ENCODE results near the gene ODC1.

Gene ODC1

GRCh38 chr2:10433264-10433946 lies 14.7 kb downstream of the ODC1 start:
- no peak for DNase-seq

GRCh38 chr2:10432311-10433181 lies 15.6 kb downstream of the ODC1 start:
- no peak for DNase-seq

GRCh38 chr2:10431797-10432196 lies 16.3 kb downstream of the ODC1 start:
- DNase-seq, result no peak

- no peak for DNase-seq
Observed at GRCh38 chr2:10430886-10431622, 17.1 kb downstream of the ODC1 start.

DNA sequence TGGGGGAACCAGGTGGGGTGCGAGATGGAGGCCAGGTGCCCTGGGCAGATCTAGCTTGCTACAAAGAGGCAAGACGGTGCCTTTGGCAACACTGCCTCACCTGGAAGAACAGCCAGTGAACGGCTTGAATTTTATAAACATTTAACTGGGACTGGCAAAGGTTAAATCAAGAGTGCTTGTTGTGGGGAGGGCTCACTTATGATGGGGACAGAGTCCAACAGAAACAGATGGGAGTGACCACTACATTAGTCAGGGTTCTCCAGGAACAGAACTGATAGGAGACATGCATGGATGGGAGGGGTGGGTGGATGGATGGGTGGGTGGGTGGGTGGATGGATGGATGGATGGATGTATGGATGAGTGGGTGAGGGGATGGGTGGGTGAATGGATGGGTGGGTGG lies 19.2 kb downstream of the ODC1 start:
- DNase-seq, result no peak

DNA sequence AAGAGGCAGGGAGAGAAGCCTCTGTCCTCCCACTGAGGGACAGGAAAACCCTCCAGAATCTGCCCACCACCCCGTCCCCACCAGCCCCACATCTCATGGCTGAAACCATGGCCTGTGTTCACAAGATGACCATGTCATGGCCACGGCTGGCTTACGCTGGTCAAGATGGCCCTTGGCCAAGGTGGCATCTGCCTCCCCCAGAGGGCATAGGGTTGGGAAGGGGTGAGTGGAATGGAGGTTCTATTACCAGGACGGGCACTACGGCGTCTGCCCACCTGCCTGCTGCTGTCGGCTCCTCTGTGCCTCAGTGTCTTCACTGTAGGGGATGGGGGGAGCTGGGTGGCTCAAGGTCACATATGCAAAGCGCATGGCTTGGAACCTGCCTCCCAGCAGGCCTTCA lies 19.8 kb downstream of the ODC1 start:
- no peak for DNase-seq

DNA sequence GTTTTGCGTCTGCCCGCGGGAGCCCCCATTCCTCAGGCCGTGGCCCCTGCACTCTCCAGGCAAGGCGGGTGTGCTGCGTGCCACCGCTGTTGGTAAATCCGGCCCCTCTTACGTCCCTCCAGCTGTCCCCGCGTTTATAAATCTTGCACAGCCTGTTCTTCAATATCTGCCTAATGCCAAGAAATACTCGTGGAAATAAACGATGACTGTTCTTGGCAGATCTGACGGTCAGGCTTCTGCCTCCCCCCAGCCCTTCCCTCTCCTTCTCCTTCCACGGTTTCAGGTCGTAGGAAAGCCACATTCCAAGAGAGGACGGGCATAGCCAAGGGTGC lies 20.5 kb downstream of the ODC1 start:
- DNase-seq, result no peak

GRCh38 chr2:10426726-10427617 lies 21.2 kb downstream of the ODC1 start:
- no peak for DNase-seq

DNA sequence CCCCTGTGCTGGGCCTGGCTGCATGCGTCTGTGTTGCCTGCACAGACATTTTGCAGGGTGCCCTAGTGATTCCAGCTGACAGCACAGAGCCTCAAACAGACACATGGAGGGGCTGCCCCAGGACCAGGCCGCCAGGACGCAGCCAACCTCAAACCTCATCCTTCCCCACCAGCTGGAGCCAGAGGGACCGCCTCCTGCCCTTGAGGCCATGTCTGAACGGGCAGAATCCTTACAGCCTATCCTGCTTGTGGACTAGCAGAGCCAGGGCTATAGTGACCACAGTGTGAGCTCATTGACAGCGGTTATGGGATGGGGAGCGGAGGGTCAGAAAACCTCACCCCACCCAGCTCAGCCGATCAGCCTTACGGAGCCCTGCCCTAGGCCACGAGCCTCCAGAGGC lies 22.4 kb downstream of the ODC1 start:
- no peak for DNase-seq

GRCh38 chr2:10424916-10425505 lies 23.1 kb downstream of the ODC1 start:
- DNase-seq, result no peak

GRCh38 chr2:10424051-10424450 lies 24.1 kb downstream of the ODC1 start:
- no peak for DNase-seq

- no peak for DNase-seq
Observed at GRCh38 chr2:10423400-10423774, 24.7 kb downstream of the ODC1 start.

DNA sequence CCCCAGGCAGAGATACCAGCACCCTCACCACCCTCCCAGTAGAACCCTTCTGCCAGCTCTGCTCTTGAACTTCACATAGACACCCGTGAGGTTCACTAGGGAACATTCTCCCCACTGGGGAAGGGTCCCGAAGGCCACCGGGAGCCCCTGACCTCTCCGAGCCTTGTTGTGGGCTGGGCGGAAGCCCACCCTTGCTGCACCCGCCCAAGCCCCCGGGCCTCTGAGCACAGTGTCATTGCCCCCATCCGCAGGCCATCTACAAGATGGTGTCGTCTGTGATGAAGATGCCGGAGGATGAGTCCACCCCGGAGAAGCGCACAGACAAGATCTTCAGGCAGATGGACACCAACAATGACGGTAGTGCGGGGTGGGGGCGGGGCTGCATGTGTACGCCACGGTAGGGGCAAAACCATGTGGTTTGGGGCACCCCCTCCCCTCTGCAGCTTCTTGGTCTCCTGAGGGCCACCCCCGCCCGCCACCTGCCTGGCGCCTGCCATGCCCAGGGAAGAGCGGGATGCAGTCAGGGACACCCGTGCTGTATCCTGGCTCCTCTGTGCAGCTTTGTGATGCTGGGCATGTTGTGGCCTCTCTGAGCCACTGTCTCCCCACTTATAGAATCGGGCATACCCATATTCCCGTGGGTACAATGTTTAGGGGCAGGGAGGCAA lies 25.3 kb downstream of the ODC1 start:
- no peak for DNase-seq

DNA sequence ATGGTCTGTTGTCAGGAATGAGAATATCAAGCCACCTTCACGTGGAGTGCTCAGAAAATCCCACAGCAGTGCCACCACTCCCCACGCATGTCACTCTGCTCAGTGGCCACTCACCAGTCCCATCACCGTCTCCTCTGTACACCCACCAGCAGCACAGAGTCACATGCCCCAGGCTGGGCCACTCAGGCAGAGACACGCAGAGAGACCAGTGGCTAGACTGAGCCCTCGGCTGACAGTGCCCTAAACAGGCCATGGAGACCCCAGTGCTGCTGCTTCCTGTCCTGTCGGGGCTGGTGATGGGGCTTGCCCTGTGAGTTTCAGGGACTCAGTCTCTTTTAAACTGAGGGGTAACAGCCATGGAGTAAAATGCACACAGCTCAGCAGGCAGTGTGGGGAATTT lies 25.9 kb downstream of the ODC1 start:
- no peak for DNase-seq

- DNase-seq, result no peak
Observed at GRCh38 chr2:10419553-10420257, 28.4 kb downstream of the ODC1 start.

DNA sequence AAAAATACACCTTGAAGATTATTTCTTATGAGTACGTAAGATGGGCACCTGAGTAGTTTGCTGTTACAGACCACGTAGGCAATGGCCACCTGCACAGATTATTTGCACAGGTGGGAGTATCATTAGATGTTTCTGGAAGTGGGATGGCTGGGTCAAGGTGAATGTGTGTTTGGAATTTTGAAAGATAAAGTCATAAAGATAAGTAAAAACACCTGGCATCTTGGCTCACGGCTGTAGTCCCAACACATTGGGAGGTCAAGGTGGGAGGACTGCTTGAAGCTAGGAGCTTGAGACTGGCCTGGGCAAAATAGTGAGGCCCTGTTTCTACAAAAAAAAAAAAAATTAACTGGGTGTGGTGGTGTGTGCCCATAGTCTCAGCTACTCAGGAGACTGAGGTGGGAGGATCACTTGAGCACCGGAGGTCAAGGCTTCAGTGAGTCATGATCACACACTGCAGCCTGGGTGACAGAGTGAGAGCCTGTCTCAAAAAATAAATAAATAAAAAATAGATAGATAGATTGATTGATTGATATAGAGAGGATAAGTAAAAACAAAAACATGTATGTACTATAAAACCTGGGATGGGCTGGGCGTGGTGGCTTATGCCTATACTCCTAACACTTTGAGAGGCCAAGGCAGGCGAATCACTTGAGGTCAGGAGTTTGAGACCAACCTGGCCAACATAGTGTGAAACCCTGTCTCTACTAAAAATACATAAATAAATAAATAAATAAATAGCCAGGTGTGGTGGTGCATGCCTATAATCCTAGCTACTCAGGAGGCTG lies 30.4 kb downstream of the ODC1 start:
- DNase-seq, result no peak

DNA sequence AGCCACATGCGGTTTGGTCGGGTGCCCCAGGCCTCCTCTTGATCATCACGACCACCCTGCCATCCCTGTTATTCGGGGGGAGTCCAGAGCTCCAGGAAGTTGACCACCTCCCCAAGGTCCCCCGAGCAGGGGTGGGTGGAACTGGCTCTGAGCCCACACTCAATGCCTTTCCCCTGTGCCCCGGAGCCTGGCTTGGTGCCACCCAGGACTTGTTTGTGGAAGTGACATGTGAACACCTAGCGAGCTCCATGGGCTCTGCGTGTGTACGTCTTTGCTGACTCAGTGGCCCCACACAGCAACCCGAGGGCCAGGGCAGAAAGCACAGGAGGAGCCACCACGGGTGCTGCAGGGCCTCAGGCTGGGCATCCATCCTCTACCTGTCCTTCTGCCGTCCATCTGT lies 32.5 kb downstream of the ODC1 start:
- no peak for DNase-seq

- no peak for DNase-seq
Observed at GRCh38 chr2:10415048-10415447, 33.1 kb downstream of the ODC1 start.

GRCh38 chr2:10414591-10414990 lies 33.5 kb downstream of the ODC1 start:
- no peak for DNase-seq

GRCh38 chr2:10413991-10414451 lies 34.1 kb downstream of the ODC1 start:
- no peak for DNase-seq

All from activated naive CD4-positive, alpha-beta T cell treated with anti-CD3 and anti-CD28 coated beads, Interleukin-2, amount 50 U/mL, for 16 hours (primary cell).